HepG2 (cell line): ENCODE results near the gene KIF23.

ENCODE experiments used
- CTCF ChIP-seq: sonication (generic); formaldehyde crosslinking; IDR thresholded peaks from 2 replicates; pipeline ENCODE4 v1.5.0; 2020; ENCODE audit warnings: mild to moderate bottlenecking, missing genetic modification reagents, moderate library complexity
- ELF1 ChIP-seq: sonication (generic); formaldehyde crosslinking; IDR thresholded peaks from 2 replicates; pipeline ENCODE4 v1.4.0; 2020; ENCODE audit warnings: missing genetic modification reagents

DNA sequence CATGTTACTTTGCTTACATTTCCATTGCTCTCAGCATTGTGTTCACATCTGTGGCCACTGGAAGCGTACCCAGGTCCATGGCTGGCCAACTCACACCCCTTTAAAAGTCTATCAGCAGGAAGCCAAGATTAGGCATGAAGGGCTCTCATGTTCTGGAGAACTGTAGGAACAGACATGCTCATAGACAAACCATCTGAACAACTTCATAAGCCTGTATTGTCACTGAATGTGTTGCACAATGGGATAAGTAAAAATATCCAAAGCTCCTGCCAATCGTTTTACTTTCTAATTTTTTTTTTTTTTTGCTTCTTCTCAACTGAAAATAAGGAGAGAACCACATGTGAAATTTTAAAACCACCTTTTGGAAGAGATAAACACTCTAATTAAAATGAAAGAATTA lies 44.9 kb downstream of the KIF23 start:
- TF ChIP-seq CTCF (CRISPR knock-in tag) = no peak
- no peak for TF ChIP-seq ELF1 (CRISPR knock-in tag)
